Stimulated activated CD4-positive, alpha-beta T cell treated with anti-CD3 and anti-CD28 coated beads, Interleukin-1b, Interleukin-23, amount 100 ng/mL, for 48 hours (primary cell): ENCODE measurements around the gene MGRN1.

Experiments used
- DNase-seq: peaks from one replicate; pipeline ENCODE4 v3.0.0-alpha.2; 2020

MGRN1 gene

DNA sequence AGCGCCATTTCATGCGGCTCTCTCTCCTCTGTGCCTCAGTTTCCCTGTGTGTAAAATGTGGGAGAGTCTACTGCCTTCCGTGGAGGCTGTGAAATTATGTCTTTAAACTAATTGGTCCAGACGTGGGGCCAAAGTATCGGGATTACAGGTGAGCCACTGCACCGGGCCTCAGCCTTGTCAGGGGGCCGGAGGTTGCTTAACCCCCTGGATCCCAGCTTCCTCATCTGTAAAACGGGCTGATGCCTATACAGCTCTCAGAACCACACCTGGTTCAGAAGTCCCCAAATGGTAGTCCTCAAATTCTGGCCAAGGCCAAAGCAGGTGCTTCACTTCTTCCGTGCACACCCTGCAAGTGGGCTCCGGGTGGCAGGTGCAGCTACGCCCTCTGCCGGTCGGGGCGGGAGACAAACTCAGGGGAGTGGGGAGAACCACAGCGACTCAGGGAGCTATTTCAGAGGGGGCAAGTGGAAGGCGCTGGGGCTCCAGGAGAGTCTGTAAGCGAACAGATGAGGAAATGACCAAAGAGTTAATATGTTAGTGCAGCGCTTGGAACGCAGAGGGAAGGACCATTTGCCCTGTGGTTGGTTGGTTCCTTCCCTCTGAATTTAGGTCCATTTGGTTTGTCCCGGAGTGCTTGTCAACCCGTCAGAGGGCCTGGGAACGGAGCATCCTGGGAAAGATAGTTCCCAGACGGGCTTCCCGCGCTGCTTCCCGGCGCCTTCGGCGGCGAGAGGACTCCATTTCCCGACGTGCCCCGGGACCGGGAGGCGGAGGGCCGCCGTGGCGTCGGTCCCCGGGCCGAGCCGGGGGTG, at the start of gene MGRN1:
Gene MGRN1, plus strand, starts transcription at position 812 of the 812 bp plus-strand sequence. CDS start 135 bp downstream, outside the sequence.
- DNase-seq, result peak; percentile 95

DNA sequence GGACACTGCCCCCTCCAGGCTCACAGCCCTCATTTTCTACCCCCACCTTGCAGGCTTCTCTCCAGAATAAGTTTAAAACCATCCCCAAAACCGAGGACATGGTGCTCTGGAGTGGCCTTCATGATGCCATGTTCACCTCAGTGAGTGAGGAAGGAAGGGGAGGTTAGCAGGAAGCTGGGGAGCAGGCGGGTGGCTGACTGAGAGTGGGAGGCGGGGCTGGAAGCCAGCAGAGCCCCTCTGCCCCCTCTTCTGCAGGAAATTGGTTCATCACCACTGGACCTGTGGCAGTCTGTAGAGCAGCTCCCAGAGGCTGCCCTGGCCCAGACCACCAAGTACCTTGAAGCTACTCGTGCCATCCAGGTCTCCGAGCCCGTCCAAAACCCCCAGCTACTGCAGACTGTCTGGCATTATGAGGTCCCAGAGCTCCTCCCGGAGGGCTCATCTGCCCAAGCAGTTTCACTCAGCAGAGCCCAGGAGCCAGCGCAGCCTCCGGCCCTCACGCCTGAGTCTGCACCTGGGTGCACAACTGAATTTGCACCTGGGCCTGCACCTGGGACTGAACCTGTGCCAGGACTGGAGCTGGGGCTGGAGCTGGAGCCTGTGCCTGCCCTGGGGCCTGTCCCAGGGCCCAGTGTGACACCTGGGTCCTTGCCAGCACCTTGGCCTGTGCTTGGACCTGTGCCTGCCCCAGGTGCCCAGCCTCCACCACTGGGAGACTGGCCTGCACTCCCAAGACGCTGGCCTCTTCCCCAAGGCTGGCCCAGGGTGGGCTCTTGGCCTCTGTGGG, 49.5 kb upstream of the MGRN1 start:
- DNase-seq, result no peak

DNA sequence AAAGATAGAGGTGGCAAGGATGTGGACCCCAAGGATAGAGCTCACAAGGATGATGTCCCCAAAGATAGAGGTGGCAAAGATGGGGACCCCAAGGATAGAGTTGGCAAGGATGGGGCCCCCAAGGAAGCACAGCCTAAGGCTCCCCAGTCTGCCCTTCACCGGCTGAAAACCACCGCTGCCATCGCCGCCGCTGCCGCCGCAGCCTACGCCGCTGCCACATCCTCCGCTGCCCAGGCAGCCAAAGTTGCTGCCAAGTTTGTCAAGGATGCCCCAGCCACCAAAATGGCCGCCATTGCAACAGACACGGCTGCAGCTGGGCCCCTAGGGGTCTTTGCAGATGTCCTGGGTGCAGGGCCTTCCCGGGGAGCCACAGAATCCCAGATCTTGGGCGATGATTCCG, 48.6 kb upstream of the MGRN1 start:
- DNase-seq, result no peak

DNA sequence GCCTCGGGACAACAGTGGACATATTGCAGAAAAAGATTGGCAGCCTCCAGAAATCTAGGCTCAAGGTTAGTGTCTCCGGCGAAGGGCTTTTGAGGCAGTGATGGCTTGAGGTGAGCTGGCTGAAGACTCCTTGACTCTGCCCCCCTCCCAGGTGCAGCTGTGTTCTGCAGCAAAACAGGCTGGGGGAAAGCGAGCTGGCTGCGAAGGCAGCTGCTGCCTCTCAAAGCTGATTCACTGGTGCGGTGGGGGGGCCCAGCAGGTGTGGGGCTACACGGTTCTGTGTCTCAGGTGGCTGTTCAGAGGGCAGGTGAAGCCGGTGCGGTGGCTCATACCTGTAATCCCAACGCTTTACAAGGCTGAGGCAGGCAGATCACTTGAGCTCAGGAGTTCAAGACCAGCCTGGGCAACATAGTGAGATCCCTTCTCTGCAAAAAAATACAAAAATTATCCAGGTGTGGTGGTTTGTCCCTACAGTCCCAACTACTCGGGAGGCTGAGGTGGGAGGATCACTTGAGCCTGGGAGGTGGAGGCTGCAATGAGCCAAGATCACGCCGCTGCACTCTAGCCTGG, 45.6 kb upstream of the MGRN1 start:
- DNase-seq, result no peak

DNA sequence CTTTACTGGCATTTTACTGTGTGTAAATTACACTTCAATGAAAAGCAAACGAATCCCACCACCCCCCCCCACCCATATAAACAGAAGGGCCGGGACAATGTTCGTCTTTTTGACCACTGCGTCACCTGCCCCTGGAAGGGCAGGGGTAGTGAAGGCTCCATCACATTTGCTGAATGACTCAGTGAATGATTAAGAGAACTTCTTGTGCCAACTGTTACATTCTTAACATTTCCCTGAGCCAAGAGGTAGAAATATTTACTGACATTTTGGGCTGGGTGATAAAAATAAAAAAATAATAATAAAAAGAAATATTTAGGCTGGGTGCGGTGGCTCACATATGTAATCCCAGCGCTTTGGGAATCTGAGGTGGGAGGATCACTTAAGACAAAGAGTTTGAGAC, 44.4 kb upstream of the MGRN1 start:
- DNase-seq, result no peak

DNA sequence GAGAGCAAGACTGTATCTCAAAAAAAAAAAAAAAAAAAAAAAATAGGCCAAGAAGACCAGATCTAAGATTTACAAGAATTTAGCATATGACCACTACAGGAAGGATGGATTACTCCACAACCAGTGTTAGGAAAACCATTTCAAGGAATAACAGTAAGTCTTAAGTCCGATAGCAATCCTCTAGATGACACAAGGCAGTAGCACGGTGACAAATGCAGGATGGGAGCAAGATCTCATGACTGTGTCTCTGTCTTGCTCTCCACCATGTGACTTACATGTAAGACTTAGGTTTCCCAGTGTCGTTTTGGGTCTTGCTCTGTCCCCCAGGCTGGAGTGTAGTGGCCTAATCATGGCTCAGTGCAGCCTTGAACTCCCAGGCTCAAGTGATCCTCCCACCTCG, 40.7 kb upstream of the MGRN1 start:
- no peak for DNase-seq

DNA sequence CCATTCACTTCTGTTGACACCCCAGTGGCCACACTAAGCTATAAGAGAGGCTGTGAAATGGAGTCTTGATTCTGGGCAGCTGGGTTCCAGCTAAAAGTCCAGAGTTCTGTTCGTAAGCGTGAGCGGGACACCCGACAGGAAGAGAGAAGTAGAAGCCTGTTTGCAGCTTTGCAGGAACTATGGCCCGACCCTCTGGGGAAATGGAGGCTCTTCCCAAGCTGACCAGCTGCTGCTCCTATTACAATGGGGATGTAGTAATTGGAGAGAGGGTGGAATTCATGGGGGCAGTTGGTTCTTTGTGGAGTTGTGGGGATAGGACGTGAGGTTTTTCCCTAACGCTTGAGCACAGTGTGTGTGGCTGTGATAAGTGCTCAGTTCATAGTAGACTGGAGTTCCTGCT, 38.3 kb upstream of the MGRN1 start:
- DNase-seq, result no peak

DNA sequence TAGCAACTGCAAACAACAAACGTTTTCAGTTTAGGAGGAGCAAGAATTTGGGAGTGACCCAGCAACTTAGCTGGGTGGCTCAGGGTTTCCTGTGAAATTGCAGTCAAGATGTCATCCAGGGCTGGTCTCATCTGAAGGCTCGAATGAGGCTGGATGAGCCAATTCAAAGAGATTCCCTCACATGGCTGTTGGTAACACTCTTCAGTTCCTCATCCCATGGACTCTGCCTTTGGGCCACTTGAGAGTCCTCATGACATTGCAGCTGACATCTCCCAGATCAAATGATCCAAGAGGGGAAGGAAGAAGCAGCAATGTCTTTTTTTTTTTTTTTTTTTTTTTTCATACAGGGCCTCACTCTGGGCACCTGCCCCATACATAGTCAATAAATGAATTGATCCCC, 36.2 kb upstream of the MGRN1 start:
- DNase-seq, result no peak

DNA sequence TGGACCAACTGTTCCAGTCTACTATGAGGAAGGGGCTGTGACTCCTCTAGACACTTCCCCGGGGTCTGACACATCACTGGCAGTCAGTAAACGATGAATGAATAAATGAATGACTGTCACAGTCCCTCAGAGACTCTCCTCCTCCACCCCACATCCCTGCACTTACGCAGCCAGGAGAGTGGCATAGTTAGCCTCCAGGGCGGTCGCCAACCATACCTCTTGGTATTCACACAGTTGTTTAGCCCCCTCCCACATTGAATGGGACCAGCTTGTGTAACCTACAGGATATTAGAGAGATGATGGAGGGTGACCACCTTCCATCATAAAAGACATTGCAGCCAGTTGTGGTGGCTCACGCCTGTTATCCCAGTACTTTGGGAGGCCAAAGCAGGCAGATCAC, 35.7 kb upstream of the MGRN1 start:
- no peak for DNase-seq

DNA sequence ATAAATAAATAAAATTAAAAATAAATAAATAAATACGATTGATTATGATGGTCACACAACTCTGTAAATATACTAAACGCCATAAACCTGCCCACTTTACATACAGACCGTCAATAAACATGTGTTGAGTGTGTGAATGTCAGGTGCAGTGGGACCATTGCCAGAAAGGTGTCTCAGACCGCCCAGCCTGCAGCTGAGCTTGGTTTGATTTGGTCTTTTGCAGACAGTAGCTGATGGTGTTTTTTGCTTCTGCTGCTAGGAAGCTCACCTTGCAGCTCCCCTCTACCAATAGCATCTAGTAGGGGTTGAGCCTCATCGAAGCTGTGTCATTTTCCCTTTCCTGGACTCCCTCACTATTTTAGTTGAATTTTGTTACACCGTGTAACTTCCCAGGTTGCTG, 33.4 kb upstream of the MGRN1 start:
- DNase-seq, result no peak

DNA sequence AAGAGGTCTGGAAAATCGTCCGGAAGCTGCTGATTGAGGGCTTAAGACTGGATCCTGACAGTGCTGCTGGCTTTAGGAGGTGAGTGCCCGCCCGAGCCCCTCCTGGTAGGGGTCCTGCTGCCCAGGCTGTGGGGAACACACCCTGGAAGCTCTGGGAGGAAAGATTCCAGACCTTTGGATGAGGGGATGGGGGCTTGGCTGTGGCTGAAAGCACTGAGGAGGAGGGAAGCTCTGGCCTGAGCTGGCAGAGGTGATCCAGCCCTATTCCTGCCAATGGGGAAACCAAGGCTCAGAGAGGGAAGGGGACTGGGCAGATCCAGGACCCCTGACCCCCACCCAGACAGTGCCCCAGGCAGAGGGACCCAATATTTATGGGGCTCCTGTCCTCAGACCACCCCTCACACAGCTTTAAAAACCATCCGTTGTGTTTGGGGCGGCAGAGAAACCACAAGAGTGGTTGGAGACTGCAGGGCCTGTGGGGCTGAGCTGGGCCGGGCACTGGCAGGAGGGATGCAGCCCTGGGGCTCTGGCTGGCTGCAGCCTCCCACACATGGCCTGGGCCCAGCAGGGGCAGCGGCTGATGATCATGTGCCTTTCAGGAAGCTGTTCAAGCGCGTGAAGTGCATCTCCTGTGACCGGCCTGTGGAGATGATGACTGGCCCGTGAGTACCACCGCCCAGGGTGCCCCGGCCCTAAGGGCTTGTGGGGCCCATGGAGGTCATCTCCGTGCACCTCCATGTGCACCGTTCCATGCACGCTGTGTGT, 32.7 kb upstream of the MGRN1 start:
- no peak for DNase-seq

DNA sequence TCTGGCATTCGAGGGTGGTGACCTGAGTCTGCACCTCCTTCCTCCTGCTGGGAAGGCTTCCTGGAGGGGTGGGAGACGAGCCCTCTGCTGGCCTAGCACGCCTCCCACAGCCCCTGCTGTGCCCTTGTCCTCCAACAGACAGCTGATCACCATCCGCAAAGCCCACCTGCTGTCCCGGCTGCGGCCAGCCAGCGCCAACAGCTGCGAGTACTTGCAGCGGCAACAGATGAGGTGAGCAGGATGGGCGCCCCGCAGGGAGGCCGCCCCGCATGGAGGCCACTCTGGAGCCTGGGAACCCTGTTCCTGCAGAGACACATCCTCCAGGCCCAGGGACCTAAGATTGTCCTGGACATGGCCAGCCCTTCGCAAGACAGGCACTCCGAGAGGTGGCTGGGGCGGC, 31.5 kb upstream of the MGRN1 start:
- DNase-seq, result no peak

DNA sequence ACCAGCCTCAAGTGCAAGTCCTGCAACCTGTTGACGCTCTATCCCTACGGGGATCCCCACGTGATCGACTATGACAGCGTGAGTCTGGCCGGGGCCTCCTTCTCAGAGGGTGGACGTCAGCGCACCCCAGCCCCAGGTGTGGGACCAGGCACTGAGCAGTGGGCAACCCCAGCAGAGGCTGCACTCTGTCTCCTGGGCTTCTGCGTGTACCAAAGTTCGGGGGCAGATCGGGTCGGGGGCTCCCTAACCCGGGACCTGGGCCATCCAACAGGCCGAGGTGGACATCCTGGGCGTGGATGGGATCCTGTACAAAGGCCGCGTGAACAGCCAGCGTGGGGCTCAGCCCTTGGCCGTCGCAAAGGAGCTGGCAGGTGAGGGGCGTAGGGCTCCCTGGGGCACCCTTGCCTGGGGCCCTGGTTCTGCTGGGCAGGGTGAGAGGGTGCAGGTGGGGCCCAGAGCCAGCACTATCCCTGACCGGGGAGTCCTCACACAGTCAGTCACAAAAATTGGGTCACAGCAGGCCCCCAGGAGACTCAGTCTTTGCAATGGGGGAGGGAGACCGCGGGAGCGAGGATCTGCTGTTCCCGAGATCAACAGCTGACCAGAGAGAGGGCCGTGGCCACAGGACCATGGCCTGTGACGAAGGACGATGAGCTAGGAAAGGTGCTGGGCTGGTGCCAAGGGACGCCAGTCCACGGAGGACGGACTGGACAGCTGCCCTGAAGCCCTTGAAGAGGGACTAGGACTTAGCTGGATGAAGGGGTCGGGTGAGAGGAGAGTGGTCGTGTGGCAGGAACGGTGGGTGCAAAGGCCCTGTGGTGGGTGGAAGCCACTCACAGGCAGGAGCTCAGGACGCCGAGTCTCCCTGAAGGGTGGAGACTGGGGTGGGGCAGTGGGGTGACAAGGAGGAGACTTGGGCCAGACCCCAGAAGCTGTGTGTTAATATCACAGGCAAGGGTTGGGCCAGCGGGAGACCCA, 29.9 kb upstream of the MGRN1 start:
- no peak for DNase-seq

DNA sequence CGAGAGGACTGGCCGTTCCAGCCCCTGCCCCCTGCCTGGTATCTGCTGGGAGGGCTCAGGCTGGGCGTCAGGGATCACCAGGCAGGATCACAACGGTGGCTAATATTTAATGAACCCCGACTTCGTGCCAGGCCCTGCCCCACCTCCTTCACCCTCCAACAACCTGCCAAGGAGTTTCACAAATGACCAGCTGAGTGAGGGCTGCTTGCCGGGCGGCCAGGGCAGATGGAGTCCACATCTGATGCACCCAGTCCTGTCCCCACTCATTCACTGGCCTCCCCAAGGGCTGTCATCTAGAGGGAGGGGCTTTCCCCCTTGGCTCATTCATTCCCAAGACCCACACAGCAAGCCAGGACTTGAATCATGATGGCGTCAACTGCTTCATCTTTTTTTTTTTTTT, 27.5 kb upstream of the MGRN1 start:
- no peak for DNase-seq

DNA sequence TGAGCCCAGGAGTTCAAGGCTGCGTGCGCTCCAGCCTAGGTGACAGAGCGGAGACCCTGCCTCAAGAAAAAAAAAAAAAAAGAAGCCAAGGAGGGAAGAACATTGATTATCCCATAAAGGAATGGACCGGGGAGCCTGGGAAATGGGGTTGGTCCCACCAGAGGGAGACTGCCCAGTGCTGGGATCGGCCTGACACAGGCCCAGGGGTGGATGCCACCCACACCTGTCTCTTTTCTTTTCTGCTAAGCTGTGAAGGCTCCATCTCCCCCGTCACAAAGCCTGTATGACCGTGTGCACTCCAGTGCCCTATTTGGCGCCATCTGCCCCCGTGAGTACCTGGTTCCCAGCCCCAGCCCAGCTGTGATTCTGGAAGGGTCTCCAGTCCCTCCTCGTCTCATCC, 25.6 kb upstream of the MGRN1 start:
- DNase-seq, result no peak

DNA sequence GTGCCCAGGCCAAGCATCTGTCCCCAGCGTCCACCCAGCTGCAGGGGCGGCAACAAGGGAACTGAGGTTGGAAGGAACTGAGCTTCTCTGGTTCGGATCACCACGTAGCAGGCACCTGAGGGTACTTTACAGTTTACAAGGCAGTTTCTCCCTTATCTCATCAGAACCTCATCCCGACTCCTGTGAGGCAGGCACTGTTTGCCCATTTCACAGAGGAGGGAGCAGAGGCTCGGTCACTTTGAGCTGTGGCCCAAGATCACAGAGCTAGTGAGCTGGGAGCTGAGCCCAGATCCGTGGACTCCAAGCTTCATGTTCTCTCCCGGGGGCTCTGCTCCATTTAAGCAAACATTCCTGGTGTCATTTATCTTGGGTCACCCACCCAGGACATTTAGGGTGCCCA, 25.1 kb upstream of the MGRN1 start:
- DNase-seq, result no peak

DNA sequence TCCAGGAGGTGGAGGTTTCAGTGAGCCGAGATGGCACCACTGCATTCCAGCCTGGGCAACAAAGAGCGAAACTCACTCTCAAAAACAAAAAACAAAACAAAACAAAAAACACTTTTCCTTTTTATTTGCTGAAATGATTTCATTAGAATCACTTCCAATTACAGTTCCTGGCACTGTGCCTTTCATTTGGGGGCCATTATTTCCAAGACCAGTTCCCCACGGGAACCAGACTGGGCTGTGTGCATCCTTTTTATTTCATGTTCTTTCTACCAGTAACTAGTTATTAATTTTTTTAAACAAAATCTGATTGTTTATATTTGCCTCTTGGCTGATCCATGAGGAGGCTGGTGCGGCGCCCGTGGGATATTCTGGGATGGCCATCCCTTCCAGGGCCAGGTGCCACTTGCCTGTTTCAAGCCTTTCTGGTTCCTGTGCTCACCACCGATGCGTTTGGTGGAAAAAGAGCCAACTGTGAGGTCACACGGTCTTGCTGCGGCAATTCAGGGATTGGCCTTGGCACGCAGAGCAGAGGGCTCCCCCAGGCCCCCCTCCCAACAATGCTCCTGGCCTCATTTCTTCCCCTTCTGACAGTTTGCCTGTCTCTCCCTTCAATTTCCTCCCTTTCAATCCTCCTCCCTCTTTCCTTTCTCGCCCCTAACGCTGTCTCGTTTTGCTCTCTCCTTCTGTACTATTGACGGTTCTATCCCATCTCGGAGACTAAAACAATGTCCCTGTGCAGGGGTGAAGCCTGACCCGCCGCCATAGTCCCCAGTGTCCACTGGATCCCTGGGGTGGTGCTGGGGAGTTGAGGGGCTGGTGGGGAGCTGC, 23.4 kb upstream of the MGRN1 start:
- no peak for DNase-seq

DNA sequence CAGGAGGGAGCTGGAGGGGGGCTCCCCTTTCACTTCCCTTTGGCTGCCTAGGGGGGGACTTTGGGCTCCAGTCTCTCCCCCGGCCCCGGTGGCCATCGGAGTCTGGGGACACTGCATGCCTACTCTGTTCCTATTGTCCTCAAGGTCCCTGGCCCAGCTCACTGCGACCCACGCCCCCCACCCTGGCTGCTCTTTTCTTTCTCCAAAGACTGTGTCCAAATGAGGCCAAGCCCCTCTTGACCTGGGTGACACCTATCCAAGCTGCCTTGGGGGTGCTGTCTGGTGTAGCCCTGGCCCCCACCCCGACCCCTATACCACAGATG, 22.8 kb upstream of the MGRN1 start:
- no peak for DNase-seq

DNA sequence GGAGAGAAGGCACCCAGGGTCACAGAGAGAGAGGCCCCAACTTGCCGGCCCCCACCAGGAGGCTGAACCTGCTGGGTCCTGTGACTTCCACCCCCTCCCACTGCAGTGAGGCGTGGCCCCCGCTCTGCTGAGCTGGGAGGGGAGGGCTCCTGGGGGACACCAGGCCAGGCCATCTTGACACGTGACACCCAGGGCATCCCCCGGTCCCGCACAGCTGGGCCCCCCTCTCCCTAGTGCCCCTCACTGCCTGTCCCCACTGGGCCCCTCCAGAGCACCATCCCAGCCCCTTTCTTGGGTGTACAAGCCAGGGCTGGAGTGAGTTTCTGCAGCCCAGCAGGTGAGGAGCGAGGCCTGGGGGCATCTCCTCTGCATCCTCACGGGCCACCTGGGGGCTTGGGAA, 22.3 kb upstream of the MGRN1 start:
- no peak for DNase-seq

DNA sequence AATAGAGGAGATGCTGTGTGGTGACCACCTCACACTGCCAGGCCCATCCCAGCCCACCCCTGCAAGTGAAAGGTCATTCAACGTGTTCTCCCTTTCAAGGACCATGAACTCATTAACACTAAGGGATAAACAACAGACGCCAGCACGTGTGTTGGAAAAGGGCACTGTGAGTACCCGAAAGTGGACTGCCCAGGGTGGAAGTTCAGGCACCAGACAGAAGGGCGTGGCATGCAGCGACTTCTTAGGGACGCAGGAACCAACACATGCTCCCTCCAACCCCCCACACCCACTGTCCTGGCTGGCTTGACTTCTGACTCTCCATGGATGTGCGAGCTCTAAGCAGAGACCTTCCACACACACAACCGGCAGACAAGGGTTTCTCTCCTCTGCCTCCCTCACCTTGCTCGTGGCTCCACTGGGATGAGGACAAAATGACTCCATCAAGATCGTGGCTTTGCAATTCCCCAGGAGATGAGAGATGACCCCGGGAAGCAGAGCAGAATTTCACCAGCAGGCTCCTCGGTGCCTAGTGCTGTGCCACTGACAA, 20.9 kb upstream of the MGRN1 start:
- DNase-seq, result no peak

DNA sequence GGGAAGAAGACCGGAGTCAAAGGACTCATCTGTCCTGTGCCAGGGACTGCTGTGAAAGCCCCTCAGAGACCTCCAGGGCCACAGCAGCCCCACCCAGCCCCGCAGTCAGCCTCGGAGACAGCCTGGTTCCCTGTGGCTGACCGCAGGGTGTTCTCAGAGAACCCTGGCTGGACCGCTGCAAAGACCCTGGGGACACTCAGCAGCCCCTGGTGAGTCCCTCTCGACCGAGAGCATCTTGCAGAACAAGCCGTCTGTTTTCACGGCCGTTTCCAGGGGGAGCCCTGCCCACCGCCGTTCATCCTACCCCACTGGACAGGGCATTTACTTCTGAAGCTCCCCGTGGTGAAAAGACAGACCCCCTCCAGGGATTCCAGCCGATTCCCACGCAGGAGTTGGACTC, 20.2 kb upstream of the MGRN1 start:
- DNase-seq, result no peak
